Amniotic stem cell (primary cell): Measurements from ENCODE around the gene CIITA.
"Not testable (repeated sequence)": the region's sequence is repeated elsewhere in the genome, so short reads cannot be mapped to it uniquely, and the experiment has no call there.

ENCODE experiments used
- DNase-seq: peaks from one replicate; lab custom pipeline; 2025; lab: John Stamatoyannopoulos, UW

CIITA gene

DNA sequence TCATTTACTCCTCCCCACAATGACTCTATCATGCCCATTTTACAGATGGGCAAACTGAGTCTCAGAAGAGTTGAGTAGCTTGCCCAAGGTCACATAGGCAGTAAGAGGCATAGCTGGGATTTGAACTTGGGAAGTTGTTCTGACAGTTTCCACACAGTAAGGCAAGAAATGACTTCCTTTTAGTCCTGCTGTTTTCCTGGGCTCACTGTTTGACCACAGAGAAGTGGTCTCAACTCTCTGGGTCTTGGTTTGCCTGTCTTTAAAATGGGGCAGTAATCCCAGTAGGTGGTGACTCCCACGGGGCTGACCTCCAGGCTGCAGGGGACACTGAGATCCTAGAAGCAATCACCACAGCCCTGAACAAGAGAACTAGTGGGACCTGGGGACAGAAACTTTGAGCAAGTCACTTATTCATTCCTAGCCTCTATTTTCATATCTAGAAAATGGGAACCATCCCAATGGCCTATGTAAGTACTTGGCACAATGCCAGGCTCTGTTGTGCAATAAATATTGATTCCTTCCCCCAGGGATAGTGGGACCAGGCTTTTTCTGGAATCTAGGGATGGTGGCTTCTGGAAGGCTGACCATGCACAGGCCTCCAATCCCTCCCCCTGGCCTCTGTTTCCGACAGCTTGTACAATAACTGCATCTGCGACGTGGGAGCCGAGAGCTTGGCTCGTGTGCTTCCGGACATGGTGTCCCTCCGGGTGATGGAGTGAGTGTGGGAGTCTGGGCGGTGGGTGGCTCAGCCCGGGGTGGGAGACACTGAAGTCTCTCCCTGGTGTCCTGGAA, 44.7 kb downstream of the CIITA start:
- DNase-seq, result no peak

DNA sequence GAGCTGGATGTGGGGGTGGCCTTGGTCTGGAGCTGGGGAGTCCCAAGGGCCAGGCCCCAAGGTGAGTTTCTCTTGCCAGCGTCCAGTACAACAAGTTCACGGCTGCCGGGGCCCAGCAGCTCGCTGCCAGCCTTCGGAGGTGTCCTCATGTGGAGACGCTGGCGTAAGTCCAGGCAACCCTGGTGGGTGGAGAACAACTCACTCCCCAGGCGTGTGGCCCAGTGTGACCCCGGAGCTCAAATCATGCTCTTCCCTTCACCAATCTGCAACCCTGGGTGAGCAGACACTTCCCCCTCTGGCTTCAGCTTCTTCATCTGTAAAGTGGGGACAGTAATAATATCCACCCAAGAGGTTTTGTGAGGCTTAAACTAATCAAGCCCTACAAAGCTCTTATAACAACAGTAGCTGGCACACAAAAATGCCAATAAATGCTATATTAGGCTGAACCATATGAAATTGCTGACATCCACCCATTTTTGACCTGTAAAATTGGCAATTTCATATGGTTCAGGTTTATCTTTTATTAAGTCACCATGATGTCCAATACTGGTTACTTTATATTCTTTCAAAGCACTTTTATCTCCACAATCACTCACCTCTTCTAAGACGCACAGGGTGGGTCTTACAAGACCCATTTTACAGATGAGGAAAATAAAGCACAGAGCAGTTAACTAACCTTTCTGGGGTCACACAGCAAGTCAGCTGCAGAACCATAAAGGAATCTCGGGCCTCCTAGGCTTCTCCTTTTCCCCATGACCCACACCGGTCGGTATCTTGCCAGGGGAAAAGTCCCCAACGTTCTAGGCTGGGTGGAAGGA, 45.5 kb downstream of the CIITA start:
- DNase-seq, result no peak

DNA sequence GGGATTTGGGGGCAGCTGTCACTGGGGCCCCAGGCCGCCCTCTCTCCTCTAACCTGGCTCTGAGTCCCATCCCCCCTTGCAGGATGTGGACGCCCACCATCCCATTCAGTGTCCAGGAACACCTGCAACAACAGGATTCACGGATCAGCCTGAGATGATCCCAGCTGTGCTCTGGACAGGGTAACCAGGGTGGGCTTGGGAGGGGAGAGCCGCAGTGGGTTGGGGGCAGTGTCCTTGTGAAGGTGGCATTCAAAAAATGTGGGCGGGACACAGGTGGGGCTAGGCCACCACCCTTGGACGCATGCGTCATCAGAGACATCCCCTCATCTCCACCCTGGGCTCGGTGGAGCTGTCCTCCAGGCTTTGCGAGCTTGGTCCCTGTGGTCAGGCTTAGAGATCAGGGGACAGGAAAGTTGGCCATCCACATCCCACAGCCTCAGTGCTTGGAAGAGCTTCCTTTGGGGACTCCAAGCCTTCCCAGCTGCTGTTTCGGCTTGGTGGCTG, 46.2 kb downstream of the CIITA start:
- no peak for DNase-seq

DNA sequence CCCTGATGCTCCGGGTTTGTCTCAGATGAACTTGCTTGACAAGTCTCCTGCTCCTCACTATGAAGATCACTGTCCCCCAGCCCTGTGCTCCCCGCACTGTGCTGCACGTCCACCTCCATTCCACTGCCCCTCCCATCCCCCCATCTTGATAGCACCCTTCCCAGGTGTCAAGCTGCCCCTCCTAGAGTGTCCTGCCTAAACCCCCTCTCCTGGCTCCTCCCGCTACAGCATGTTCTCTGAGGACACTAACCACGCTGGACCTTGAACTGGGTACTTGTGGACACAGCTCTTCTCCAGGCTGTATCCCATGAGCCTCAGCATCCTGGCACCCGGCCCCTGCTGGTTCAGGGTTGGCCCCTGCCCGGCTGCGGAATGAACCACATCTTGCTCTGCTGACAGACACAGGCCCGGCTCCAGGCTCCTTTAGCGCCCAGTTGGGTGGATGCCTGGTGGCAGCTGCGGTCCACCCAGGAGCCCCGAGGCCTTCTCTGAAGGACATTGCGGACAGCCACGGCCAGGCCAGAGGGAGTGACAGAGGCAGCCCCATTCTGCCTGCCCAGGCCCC, 46.7 kb downstream of the CIITA start:
- DNase-seq, result no peak

DNA sequence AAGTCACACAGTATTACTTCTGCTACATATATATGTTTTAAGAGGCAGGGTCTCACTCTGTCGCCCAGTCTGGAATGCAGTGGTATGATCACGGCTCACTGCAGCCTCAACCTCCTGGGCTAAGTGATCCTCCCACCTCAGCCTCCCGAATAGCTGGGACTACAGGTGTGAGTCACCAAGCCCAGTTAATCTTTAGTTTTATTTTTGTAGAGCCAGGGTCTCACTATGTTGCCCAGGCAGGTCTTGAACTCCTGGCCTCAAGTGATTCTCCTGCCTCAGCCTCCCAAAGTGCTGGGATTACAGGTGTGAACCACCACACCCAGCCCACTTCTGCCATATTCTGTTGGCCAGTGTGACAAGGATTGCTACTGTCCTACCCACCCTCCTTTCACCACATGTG, 48.3 kb downstream of the CIITA start:
- not testable (repeated sequence) for DNase-seq

DNA sequence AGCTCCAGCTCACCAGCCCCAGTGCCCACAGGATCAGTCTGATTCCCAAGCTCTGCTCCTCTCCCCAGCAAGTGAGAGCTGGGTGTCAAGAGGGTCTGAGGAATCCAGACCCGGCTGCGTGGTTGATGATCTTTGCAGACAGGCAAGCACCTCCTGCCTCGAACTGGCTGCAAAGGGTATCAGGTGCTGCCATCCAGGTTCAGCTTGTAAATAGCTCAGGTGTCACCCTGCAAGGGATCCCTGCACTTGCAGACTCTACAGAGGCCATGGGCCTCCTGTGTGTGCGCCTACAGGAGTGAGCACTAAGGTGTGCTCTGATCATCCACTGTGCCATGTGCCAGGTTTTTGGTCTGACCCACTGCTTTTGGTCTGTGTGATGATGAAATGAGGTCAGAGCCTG, 49.1 kb downstream of the CIITA start:
- no peak for DNase-seq

DNA sequence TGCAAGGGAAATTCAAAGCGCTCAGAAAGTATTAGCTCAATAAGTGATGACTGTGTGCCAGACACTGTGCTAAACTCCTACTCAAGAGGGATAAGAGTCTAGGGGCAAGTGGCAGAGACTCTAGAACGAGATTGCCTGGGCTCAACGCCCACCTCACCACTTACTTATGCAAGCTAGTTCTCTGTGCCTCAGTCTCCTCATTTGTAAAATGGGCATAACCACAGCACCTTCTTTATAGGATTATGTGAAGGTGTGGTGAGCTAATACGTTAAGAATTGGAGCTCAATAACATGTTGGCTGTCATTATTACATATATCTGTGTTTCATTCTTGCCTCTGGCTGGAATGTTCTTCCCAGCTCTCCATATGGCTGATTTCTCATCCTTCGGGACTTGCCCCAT, 49.9 kb downstream of the CIITA start:
- DNase-seq, result no peak

DNA sequence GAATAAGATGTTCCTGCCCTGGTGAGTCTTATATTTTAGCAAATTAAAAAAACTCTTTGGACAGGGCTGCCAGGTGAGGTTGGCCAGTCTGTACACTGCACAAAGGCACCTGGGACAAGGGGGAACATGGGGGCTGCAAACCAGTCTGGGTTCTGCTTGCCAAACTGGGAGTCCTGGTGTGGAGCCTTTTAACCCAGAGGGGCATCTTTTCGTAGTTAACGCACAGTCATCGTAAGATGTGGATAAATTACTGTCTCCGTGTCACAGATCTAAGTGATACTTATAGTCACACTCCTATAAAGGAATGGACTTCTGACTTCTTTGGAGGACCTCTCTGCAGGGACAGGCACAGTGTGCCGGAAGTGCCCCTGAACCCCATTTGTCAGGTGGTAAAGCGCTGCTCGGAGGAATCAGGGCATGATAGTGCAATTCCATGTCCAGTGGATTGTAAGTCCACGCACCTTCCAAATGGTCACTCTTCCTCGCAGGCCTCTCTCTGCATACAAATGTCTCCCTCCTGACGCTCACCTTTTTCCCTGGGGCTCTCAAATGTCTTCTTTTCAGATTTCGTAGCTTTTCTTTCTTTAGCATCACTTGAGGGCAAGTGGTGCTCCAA, 50.6 kb downstream of the CIITA start:
- no peak for DNase-seq

DNA sequence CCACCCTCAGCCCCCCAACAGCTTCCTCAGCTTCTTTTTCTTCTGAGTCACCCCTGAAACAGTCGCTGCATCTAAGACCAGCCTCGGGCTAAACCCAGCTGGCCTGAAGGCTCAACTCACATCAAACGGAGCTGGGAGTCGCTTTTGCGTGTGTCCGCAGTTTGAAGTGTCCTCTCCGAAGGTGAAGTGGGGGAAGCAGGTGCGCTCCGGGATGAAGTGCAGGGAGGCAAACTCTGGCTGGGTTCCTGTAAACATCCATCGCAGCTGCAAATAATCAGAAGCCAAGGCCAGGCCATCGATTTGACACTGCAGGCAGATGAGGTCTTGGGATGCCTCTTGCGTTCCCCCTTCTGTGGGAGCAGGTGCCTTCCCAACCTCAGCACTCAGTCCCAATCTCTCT, 52.1 kb downstream of the CIITA start:
- not testable (repeated sequence) for DNase-seq

DNA sequence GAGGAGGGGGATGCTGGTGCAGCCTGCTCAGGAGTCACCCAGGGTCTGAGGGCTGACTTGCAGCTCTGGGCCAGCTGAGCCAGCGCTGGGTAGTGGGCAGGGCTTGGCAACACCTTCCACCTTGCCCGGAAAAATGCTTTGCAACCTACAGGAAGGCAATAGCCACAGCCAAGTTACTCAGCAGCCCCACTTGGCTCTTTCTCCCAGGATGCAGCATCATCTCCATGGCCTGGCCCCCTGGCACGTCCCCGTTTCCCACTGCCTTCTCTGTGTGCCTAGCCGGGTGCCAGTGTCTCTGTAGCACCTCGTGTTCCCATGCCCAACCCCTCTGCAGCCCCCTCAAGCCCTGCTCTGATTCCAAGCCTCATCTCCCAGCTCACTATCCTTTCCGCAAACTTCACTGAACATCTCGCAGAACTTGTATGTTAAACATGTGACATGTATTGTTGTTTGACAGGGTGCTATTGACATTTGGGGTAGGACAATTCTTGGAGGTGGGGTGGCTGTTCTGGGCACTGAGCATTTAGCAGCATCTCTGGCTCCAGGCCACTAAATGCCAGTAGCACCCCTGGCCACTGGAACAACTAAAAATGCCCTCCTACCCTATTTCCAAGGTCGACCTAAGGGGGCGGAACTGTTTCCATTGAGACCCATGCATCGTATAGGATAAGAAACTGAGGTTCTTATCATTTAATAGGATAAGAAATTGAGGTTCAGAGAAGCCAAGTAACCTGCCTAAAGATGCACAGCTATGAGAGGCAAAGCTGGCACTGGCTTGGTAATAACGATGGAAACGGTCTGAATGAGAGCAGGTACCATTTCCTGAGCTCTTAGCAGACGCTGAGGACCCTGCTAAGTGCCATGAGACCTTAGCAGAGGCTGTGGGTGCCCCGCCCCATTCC, 53.1 kb downstream of the CIITA start:
- DNase-seq, result no peak

DNA sequence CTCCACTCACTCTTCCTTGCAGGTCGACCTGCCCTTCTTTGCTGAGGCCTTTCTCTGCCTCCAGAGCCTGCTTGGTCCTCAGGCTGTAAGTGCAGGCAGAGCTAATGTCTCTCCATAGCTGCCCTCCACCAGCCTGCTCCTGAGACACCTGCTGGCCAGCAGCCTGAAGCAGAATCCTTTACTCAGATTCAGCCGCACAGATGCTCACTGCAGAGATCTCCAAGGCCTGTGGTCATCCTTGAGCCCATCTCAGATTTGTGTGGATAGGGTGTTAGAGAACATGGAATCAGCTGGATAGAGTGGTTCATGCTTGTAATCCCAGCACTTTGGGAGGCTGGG, 53.7 kb downstream of the CIITA start:
- no peak for DNase-seq

DNA sequence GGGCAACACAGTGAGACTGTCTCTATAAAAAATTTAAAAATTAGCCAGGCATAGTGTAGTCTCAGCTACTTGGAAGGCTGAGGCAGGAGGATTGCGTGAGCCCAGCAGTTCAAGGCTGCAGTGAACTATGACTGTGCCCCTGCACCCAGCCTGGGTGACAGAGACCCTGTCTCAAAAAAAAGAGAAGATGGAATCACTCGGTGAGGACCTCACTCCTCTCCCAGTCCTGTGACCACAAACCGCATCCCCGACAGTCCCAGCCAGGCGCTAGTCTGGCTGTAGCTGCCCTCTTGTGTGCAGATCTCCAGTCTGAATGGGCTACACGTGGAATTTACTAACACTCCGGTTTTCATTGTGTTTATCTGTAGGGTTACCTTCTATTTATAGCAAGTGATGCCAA, 54.1 kb downstream of the CIITA start:
- no peak for DNase-seq

DNA sequence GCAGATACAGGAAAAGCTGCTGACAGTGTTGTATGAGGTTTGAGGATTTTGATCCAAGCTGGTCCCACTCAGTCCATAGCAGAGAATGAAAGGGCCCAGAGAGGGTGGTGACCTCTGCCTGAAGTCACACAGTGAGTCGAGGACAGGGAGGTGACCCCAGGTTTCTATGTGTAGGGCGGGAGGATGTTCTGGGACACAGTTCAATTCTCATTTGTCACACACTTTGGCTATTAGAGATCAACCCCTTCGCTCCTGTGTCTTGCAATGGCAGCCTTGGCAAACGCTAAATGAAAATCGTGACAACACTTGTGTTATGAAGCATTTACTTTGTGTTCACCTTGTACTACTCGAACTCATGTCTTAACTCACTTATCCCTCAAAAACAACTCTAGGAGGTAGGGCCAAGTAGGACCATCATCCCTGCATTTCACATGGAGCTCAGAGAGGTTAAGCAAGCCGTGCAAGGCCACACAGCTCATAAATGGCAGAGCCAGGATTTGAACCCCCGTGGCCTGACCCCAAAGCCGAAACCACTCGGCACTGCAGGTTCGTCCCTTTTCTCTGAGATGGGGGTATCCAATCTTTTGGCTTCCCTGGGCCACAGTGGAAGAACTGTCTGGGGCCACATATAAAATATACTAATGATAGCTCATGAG, 55.1 kb downstream of the CIITA start:
- no peak for DNase-seq

DNA sequence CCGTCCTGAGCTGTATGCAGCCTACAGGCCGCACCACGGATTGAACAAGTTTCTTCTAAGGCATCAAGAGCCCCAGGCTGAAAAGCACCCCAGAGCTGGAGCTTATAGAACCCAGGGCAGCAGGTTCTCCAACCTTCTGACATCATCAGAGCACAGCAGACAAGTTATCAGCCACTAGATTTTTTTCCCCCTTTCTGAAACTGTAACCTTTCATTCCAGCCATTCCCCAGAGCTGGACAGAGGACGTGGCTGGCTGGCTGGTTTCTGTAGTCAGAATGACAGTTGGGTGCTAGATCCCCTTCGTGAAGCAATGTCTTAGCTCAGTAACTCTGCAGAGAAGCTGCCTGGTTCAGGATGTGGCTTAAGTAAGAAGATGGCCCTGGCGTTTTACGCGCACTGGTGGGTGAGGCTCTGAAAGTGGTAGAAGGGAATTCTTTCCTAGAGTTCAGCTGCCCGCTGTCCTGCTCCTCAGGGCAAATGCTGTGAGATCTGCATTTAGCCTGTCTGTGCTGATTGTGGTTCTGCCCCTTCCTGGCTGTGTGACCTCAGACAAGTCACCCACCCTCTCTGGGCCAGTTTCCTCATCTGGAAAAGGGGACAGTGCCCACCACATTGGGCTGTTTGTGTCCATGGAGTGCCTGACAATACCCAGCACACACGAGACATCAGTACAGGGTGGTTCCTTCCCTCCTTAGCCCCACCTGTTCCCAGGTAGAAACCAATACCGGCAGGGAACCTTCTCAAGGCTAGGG, 56.1 kb downstream of the CIITA start:
- no peak for DNase-seq

DNA sequence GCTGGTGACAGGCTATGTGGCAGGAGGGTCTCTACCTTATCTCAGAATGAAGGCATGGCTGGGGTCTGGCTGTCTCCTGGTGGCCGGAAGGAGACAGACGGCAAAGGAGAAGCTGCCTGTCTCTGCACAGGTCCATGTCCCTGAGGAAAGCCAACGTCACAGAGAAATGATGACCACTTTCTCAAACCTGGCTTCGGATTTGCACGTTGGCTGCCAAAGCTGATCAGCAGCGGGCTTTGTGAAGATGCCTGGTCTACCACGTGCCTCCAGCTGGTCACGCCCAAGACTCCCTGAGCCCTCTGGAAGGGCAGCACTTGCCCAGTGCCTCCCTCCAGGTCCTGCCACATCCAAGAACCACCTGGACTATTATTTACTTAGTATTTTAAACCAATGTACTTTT, 56.9 kb downstream of the CIITA start:
- no peak for DNase-seq

DNA sequence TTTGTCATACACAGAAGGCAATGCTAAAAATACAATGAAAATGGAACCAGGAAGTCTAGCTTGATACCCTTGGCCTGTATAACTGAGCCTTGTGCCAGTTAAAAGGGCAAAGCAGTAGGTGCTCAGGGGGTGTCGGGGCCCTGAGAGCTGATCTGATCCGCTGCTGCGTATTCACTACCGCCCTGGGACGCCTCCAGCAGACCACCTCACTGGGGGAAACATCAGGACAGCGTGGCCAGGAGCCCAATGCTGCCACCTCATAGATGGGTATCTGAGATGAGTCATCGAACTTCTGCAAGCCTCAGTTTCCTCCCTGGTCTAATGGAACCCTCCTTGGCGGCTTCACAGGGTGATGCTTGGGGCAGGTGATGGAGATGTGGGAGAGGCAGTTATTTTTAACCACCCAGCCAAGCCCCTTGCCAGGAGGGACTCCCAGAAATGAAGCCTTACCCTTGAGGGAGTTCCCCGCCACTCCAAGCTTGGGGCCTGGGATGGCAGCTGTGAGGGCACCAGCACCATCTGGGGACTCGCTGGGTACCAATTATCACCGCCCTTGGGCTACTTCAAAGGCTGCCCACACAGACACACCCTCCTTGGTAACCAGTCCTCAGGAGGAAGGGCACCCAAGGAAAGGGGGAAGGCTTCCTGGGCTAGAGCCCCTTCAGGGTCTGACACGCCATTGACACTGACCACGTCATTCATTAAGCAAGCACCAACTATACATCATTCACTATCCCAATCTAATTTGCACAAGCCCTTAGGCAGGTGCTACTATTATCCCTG, 57.5 kb downstream of the CIITA start:
- DNase-seq, result no peak

DNA sequence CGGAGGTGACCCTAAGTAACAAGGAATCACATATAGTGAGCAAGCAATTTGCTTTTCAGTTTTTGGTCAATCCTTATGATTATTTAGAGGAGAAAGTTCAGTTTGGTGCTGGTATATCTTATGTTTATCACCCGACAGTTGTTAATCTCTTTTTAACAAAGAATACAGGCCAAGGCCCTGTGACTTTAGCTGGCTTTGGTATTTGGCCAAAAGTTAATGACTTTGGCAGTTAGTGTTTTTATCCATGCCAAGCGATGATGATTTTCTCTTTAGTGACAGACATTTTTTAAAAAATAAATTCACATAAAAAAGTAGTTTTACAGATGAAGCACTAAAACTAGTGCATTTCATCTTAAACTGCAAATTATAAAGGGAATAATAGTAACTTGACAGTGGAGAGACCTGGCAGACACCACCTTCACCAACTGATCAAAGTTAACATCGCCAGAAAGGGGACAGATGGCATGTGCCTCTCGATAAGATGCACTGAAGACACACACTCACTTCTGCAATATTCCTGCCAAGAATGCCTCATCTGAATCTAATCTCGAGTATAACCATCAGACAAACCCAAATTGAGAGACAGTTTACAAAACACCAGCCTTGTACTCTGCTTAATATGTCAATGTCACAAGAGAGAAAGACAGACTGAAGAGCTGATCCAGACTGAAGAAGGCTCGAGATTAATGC, 58.4 kb downstream of the CIITA start:
- no peak for DNase-seq

DNA sequence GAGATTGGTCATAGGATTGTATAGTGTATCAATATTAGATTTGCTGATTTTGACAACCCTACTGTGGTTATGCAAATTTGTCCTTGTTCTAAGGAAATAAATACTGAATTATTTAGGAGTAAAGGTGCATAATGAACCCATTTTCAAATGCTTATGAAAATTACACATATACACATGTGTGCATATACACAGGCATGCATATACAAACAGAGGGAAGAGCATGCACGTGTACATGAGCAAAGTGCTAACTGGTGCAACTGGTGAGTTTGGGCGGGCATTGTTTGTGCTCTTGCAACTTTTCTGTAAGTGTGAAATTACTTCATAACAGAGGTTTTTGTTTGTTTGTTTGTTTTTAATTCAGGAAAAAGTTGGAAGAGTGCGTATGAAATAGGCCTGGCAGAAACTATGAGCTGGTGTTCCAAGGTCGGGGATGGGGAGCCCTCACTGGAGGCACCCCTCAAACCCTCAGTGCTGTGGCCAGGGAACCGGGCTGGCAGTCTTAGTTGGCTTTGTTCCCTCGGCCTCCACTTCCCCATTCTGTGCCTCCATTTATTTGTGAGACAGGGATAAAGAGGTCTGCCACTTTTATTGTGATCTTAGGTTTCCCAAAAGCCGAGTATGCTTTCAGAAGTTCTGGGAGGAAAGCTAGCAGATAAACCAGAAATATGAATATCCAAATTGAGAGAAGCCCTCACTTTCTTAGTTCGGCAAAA, 59.4 kb downstream of the CIITA start:
- no peak for DNase-seq
